GM18519 (cell line): ENCODE measurements around the gene COX6A2.
"Not testable (repeated sequence)": the region's sequence is repeated elsewhere in the genome, so short reads cannot be mapped to it uniquely, and the experiment has no call there.

Source experiments
- ATAC-seq: cut with Tn5 transposase; IDR thresholded peaks from one replicate; pipeline ENCODE4 v1.9.1; 2021; ENCODE audit warnings: mild to moderate bottlenecking, moderate library complexity; ENCODE audit not compliant: unreplicated experiment, low FRiP score

COX6A2 gene

DNA sequence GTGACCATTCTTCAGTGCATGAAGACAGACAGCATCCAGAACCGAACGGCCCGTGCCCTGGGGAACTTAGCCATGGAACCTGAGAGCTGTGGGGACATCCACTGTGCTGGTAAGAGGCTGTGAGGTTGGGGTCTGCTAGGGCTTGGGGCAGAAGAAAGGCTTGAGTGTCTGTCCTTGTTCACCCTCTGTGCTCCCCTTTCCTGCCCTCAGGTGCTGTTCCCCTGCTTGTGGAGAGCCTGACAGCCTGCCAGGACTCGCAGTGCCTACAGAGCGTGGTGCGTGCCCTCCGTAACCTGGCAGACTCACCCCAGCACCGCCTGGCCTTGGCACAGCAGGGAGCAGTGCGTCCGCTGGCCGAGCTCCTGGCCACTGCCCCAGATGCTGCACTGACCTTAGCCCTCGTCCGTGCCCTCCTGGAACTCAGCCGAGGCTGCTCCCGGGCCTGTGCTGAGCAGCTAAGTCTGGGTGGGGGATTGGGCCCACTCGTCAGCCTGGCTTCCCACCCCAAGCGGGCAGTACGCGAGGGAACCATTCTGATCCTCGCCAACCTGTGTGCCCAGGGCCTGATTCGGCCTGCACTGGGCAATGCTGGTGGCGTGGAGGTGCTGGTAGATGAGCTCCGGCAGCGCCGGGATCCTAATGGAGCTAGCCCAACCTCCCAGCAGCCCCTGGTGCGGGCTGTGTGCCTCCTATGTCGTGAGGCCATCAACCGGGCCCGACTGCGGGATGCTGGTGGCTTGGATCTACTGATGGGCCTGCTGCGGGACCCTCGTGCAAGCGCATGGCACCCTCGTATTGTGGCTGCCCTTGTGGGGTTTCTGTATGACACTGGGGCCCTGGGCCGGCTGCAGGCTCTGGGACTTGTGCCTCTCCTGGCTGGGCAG is 34.0 kb upstream of the COX6A2 start:
- no peak for ATAC-seq

DNA sequence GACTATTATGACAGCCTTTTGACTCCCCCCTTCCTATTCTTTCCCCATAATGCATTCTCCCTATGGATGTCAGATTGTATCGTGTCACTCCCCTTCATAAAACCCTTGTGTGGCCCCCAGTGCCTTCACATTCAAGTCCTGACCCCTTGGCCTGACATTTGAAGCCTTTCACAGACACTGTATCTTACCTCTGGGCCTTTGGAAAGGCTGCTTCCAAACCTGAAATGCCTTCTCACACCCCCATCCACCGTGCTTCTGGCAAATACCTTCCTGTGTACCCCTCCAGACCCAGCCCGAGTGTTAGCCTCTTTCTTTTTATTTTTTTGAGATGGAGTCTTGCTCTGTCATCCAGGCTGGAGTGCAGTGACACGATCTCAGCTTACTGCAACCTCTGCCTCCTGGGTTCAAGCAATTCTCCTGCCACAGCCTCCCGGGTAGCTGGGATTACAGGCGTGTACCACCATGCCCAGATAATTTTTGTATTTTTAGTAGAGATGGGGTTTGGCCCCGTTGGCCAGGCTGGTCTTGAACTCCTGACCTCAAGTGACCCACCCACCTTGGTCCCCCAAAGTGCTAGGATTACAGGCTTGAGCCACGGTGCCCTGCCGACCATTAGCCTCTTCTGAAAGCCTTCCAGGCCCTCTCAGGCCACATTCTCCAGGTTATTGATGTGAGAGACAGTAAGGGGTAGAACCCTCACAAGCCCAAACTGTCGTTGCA is 33.2 kb upstream of the COX6A2 start:
- no peak for ATAC-seq

DNA sequence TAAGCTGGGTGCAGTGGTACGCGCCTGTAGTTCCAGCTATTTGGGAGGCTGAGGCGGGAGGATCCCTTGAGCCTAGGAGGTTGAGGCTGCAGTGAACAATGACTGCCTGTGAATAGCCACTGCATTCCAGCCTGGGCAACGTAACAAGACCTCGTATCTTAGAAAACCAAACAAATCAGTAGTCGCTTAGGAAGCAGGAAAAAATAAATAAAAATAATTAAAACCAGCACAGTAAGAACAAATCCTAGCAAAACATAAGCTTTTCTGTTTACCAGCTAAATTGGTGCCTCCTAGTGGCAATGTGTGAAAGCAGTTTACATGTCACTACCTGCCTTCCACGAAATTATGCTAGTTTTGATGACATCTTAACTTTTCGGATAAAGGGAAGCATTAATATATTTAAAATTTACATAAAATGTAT is 32.4 kb upstream of the COX6A2 start:
- ATAC-seq = no peak

DNA sequence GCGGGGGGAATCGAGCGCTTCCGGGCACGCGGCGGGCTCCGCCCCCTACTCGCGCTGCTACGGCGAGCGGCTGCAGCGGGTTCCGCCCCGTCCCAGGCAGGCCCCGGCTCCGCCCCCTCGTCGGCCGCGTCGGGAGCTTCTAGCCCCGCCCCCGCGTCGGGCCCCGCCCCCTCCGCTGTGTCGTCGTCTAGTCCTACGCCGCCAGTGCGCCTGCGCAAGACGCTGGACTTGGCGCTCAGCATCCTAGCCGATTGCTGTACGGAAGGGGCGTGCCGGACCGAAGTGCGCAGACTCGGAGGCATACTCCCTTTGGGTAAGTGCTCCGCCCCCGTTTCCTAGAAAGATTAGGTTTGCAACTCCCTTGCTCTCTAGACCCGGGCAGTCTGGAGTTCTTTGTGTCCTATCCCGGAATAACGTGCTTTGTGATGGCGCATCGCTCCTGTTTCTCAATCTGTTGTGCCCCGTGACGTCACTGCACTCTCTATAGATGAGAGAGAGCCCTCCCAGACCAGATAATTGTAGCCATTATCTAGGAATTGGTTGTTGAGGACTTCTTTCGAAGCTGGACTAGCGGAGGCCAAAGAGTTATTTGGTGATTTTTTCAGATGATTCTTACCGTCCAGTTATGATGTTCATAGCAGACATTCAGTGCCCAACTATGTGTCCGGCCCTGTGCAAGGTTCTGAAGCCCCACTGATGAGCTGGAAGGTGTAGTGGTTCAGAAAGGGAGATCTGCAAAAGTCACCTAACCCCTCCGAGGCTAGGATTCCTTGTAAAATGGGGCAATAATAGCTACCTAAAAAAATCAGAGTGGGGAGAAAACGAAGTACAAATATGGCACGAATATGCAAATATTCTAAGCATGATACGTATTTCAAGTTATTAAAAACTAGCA is 31.8 kb upstream of the COX6A2 start:
- peak; percentile 55 for ATAC-seq

DNA sequence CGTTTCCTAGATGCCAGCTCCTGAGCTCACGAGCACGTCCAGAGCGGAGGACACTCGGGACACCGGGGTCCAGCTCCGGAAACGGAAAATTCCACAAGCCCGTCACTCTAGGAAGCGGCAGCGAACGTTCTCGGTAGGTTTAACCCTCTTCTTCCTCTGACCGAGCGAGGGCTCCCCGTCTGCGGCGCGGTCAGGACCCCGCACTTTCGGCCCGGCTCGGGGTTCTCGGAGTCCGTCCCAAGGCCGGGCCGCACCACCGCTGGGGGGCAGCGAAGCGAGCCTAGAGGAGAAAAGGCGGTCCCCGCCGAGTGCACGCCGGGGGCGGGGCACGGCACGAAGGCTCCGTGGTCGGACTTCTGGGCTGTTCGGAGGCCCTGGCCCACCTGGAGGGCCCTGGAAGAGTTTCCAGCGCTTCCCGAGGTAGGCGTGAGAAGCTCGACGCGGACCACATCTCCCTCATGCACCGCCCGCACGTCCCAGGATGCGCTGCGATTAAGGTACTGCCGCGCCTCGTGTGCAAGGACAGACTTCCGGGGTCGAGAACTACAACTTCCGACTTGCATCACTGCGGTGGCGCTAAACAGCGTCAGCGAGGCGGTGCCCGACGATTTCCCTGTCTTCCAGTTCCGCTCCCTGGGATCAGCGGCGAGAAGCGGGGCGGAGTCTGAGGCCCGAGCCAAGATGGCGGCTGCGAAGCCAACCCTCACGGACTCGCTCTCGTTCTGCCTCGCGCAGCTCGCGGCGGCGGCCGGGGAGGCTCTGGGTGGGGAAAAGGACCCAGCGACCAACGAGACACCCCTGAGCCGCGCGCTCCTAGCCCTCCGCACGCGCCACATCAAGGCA is 30.9 kb upstream of the COX6A2 start, which contains the start of gene ARMC5:
Gene ARMC5 (plus strand): TSS at position 658 of the 843 bp plus-strand sequence. CDS start 24 bp downstream, at position 682.
- peak; percentile 45 for ATAC-seq

DNA sequence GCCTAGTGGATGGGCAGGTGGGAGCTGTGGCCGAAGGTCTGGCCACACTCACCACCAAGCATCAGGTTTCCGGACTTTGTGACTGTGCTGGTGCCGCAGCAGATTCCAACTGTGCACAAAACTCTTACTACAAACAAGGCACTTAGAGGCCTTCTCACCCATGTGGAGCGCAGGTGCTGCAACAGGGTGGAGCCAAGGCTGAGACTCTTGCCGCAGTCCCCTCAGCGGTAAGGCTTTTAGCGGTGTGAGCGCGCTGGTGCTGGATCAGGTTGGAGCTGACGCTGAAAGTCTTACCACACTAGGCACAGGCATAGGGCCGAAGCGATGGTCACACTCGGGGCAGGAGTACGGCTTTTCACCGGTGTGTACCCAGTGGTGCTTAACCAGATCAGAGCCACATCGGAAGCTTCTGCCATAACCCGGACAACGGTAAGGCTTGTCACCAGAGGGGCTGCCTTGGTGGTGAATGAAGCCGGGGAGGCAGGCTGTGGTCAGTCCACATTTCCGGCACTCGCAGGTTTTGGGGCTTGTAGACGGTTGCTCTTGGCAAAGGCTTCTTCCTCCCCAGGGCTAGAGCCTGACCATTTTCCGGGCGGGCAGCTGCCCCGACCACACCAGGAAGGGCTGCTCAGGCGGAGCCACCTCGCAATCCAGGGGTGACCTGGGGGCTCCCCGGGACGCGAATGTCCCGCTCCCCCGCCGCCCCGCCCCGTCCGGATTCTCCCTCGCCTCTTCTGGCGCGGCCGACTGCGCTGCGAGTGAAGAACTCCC is 30.1 kb upstream of the COX6A2 start:
- ATAC-seq = no peak

DNA sequence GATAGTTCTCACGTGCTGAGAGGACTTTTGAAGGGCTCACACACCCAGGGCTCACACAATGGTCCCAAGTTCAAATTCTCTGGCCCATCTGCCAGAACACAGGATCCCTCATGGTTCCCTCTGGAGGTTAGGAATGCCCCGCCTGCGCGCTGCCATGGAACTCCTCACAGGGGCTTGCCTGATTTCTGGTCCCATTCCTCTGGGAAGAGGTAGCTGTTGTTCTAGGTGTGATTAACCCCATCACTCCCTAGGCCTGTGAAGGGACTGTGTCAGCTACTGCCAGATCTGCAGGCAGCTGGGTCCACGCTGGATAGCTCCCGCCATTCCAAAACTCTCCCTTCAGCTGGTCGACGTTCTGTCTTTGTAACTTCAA is 28.8 kb upstream of the COX6A2 start:
- ATAC-seq = no peak

DNA sequence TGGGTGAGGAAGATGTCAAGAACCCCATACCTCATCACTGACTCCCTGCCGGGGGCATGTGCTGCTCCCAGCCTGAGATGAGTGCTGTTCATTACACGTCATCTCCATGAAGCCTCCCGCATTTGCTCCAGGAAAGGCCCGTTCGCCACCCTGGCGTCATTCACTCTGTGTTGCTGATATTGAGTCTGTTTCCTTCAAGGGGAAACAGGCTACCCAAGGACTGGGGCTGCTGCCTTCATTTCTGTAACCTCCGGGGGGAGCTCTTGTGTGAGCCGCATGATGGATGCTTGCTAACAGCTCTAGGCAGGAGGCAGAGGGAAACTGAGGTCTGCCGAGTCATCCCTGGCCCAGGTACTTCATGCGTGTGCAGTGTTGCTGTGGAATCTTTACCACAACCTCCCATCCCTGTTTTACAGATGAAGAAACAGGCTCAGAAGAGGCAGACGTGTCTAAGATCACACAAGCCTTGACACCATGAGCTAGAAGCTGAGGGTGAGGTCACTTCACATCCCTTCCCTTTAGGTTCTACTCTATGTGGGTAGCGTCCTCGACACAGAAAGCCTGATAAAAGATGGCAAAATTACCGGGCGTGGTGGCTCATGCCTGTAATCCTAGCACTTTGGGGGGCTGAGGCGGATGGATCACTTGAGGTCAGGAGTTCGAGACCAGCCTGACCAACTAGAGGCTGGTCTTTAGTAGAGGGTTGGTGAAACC is 27.6 kb upstream of the COX6A2 start:
- no peak for ATAC-seq

DNA sequence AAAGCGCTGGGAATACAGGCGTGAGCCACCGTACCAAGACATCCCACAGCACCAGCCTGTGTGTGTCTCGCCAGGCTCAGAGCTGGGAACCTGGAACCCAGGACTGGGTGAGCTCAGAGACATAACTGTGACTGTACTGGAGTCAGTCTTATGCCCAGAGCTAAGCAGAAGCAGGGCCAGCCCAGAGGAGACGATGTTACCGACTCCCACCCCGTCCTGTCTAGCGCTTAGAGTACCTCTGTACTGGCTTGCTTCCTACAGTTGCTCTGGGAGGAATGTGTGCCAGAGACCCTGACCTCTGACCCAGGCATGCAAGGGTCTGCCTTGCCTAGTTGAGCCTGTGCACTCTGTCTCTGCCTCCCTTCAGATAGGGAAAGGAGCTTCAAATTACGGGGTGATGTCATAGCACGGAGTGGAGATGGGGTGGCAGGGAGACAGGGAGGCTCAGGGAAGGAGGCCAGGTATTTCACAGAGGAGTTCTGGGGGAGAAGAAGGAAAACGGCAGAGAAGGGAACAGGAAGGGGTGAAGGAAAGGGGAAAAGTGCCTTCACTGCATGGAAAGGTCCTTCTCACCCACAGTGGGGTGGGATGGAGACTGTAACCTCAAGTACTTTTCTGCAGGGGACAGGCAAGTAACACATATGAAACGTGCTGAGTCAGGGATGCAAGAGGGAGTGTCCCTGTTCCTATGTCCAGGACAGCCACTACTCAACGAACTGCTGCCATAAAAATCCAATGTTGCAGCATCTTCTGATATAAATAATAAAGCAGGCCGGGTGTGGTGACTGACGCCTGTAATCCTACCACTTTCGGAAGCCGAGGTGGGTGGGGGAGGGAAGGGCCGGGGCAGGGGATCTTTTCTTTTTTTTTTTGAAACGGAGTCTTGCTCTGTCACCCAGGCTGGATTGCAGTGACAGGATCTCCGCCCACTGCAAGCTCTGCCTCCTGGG is 25.4 kb upstream of the COX6A2 start:
- no peak for ATAC-seq

DNA sequence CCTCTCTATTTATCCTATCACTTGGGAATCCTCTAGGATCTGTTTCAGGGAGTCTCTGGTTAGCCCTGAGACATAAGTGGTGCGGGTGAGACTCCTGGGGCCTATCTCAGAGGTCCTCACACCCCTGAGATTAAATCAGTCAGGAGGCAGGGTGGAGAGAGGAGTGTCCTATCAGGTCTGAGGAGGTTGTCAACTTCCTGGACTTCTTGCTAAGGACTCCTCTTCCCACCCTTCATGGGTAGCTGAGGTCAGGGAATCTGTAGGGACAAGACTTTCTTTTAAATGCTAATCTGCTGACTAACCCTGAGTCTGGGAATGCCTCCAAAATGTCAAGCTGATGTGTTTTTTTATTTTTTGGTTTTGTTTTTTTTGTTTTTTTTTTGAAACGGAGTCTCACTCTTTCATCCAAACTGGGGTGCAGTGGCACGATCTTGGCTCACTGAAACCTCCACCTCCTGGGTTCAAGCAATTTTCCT is 24.5 kb upstream of the COX6A2 start:
- no peak for ATAC-seq

DNA sequence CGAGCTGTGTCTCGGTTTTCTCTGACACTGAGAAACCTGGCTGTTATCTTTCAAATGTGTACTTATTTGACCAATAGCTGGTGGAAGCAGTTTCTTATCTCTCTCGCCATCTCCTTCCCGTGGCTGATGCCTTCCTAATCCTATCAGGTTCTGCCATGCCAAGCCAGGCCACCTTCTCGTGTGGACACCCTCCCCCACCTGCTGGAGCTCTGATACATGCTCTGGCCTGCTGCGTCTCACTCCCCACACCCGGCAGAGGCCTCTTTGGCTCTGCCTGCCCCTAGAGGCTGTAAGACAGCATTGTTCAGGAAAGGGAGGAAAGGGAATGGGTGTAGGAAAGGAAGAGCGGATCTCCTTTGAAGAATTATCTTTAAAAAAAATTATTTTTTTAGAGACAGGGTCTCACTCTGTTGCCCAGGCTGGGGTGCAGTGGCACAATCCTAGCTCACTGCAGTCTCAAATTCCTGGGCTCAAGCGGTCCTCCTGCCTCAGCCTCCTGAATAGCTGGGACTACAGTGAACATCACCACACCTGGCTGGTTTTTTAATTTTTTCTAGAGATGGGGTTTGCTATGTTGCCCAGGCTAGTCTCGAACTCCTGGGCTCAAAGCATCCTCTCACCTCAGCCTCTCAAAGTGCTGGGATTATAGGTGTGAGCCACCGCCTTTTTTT is 23.7 kb upstream of the COX6A2 start:
- ATAC-seq = no peak

DNA sequence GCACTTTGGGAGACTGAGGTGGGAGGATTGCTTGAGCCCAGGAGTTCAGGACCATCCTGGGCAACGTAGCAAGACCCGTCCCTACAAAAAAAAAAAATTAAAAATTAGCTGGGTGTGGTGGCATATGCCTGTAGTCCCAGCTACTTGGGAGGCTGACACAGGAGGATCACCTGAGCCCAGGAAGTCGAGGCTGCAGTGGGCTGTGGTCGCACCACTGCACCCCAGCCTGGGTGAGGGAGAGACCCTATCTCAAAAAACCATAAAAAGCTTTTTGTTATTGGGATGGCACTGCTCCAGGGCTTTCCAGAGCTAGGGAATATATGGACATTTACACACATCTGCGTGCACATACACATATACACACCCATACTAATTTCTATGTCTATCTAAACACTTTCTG is 23.0 kb upstream of the COX6A2 start:
- no peak for ATAC-seq

DNA sequence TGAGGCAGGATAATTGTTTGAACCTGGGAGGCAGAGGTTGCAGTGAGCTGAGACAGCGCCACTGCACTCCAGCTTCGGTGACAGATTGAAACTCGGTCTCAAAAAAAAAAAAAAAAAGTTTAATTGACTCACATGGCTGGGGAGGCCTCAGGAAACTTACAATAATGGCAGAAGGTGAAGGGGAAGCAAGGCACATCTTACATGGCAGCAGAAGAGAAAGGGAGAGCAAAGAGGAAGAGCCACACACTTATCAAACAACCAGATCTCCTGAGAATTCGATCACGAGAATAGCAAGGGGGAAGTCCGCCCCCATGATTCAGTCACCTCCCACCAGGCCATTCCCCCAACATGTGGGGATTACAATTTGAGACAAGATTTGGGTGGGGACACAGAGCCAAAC is 17.8 kb upstream of the COX6A2 start:
- not testable (repeated sequence) for ATAC-seq

DNA sequence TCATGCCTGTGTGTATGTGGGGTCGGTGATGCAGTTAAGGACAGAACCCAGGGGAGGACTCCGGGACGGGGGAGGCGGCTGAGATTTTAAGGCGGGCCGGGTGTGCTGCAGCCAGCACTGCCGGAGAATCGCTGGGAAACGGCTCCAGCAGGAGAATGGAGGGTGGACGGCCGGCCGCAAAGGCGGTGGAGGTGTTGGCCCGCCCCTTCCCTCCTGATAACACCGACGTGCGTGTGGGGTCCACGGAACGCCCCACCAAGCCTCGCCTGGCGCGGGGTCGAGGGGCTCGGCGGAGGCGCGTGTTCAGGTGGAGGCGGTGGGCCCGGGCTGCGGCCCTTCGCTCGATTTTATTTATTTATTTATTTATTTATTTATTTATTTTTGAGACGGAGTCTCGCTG is 13.8 kb upstream of the COX6A2 start:
- ATAC-seq = no peak

DNA sequence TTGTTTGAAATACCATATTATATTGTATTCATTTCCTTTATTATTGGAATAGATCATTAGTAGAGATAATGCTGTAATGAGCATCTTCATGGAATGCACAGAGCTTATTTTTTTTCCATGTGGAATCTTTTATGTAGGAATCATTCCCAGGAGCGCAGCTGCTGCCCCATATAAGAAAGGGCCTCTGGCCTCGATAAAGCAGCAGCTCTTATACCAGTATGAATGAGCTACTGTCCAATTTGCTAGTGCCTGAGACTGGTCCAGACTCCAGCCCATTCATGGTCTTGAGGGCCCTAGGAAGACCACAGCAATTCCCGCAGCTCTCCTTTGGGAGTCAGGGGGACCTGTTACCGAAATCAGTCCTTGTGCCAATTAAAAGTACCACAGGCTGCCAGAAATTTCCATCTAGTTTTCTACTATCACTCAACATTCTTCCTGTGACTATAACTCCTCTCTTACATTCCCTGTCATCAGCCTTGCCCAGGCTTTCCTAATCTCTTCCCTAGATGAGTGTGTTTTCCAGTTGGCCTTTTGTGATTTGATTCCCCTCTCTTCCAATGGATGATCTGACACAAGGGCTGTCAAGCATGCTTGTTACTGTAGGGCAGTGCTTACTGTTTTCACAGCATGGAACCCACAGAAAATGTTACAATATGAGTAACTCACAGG is 12.5 kb upstream of the COX6A2 start:
- no peak for ATAC-seq

DNA sequence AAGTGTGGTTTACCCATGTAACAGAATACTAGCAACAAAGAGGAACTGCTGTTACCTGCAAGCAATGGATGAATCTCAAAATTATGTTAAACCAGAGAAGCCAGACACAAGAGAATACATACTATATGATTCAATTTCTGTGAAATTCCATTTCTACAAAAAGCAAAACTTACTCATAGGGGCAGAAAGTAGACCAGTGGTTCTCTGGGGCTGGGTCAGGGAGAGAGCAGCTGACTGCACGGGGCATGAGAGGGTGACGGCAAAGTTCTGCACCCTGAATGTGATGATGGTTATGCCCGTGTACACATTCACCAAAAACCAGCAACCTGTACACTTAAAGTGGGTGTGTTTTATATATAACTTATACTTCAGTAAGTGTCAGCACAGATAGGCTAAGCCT is 11.4 kb upstream of the COX6A2 start:
- ATAC-seq = no peak
